Activated CD4-positive, alpha-beta T cell treated with anti-CD3 and anti-CD28 coated beads, Interleukin-2, amount 50 U/mL, for 16 hours (primary cell): Measurements from ENCODE around the gene CFAP119.
"Not testable (repeated sequence)": the region's sequence is repeated elsewhere in the genome, so short reads cannot be mapped to it uniquely, and the experiment has no call there.

ENCODE experiments used
- DNase-seq: peaks from one replicate; pipeline ENCODE4 v3.0.0-alpha.2; 2020

CFAP119 gene

GRCh38 chr16:30761928-30762902, at the start of gene CFAP119, which contains the start of gene RNF40:
Gene CFAP119, minus strand, starts transcription at chr16:30762062. Its CDS starts 314 bp downstream, at chr16:30761748.
Gene RNF40, plus strand, starts transcription at chr16:30762322. Its CDS starts 224 bp downstream, at chr16:30762546.
- peak; percentile 97 for DNase-seq

- DNase-seq, result not testable (repeated sequence)
Observed at GRCh38 chr16:30809675-30810074, 47.8 kb upstream of the CFAP119 start.

- DNase-seq, result not testable (repeated sequence)
Observed at GRCh38 chr16:30808890-30809426, 47.1 kb upstream of the CFAP119 start.

- DNase-seq, result no peak
Observed at GRCh38 chr16:30808146-30808545, 46.3 kb upstream of the CFAP119 start.

GRCh38 chr16:30805370-30806169, 43.7 kb upstream of the CFAP119 start:
- no peak for DNase-seq

GRCh38 chr16:30805056-30805369, 43.2 kb upstream of the CFAP119 start:
- DNase-seq, result no peak

GRCh38 chr16:30802936-30803335, 41.1 kb upstream of the CFAP119 start:
- no peak for DNase-seq

GRCh38 chr16:30797670-30798309, 35.9 kb upstream of the CFAP119 start:
- DNase-seq, result no peak

- DNase-seq, result no peak
Observed at GRCh38 chr16:30794634-30795033, 32.8 kb upstream of the CFAP119 start.

- no peak for DNase-seq
Observed at GRCh38 chr16:30793508-30794069, 31.7 kb upstream of the CFAP119 start.

- DNase-seq, result no peak
Observed at GRCh38 chr16:30787613-30788378, 25.9 kb upstream of the CFAP119 start.

GRCh38 chr16:30786936-30787612, 25.2 kb upstream of the CFAP119 start, which contains the start of gene ZNF629:
Gene ZNF629, minus strand, starts transcription at chr16:30787205. Its CDS starts 2,723 bp downstream, at chr16:30784482.
- no peak for DNase-seq

- no peak for DNase-seq
Observed at GRCh38 chr16:30786115-30786935, 24.5 kb upstream of the CFAP119 start.

- DNase-seq, result no peak
Observed at GRCh38 chr16:30785126-30786106, 23.6 kb upstream of the CFAP119 start.

- DNase-seq, result no peak
Observed at GRCh38 chr16:30784215-30784614, 22.4 kb upstream of the CFAP119 start.

- DNase-seq, result no peak
Observed at GRCh38 chr16:30783280-30784109, 21.6 kb upstream of the CFAP119 start.

GRCh38 chr16:30782486-30783279, 20.8 kb upstream of the CFAP119 start:
- DNase-seq, result no peak
